ENCODE results near the gene TMEM125.

Gene TMEM125

DNA sequence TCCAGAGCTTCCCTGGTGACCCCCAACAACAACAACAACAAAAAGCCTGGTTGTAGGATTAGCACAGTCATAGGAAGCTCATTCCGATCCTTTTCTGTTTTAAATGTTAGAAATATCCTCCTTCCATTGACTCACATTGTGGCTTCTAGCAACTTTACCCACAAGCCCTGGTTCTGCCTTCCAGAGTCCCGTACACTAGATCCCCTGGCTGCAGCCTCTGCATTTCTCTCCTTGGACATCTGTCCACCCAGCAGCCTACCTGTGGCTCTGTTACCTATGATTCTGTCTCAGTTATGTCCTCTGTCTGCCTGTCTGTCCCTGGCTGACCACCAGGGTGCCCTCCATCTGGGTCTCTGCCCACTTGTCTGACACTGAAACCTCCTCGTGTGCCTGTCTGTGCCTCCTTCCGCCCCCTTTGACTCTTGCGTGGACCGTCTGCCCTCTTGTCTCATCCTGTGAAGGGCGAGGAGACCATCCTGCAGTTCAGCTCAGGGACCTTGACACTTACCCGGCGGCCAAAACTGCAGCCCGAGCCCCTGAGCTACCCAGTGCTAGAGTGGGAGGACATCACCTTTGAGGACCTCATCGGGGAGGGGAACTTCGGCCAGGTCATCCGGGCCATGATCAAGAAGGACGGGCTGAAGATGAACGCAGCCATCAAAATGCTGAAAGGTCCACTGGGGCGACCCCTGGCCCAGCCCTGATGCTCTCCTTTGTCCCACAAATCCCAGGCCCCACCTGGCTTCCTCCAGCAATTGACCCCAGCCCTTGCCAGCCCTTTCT lies 47.1 kb downstream of the TMEM125 start:
- Histone ChIP-seq H3K27me3 (ENCODE audit: control insufficient read depth, insufficient read depth, low read length) (no peaks in the 10 kb centered on the region), H3K9ac (ENCODE audit: low read length) (no peak overlapping the region), H3K27ac (ENCODE audit: low read depth, low read length) (no peak overlapping the region), H3K9me3 (ENCODE audit: control insufficient read depth, insufficient read depth, low read depth, low read length) (no peaks in the 10 kb centered on the region), H3K4me3 (ENCODE audit: low read depth, low read length) (no peak overlapping the region), H3K4me1 (ENCODE audit: control insufficient read depth, insufficient read depth, low read length) (no peaks in the 10 kb centered on the region), H3K36me3 (ENCODE audit: control insufficient read depth, insufficient read depth, low read length) (no peaks in the 10 kb centered on the region)

DNA sequence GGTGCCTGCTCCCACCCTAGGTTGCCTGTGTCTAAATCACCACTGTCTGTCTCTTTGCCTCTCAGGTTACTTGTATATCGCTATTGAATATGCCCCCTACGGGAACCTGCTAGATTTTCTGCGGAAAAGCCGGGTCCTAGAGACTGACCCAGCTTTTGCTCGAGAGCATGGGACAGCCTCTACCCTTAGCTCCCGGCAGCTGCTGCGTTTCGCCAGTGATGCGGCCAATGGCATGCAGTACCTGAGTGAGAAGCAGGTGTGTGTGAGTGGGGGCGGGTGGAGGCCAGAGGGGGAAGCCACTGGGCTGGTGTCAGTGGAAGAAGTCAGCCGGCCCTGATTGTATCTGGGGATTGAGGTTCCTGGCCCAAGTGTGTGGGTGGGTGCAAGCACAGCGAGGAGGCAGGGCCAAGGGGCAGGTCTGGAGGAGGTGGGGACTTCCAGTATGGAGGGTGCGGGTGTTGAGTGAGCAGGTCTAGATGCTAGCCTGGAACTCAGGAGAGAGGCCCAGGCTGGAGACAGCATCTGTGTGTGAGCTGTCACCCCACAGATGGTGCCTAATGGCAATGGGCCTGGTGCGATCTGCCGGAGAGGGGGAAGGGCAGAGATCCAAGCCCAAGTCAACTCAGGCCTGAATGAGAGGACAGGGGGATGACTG lies 48.2 kb downstream of the TMEM125 start:
- no peak overlapping the region for H3K27ac ChIP-seq (ENCODE audit: low read depth, low read length)
- no peaks in the 10 kb centered on the region for H3K36me3 ChIP-seq (ENCODE audit: control insufficient read depth, insufficient read depth, low read length)
- no peaks in the 10 kb centered on the region for H3K27me3 ChIP-seq (ENCODE audit: control insufficient read depth, insufficient read depth, low read length)
- no peak overlapping the region for H3K9ac ChIP-seq (ENCODE audit: low read length)
- H3K9me3 ChIP-seq (ENCODE audit: control insufficient read depth, insufficient read depth, low read depth, low read length) = no peaks in the 10 kb centered on the region
- H3K4me3 ChIP-seq (ENCODE audit: low read depth, low read length) = no peak overlapping the region
- H3K4me1 ChIP-seq (ENCODE audit: control insufficient read depth, insufficient read depth, low read length) = no peaks in the 10 kb centered on the region

DNA sequence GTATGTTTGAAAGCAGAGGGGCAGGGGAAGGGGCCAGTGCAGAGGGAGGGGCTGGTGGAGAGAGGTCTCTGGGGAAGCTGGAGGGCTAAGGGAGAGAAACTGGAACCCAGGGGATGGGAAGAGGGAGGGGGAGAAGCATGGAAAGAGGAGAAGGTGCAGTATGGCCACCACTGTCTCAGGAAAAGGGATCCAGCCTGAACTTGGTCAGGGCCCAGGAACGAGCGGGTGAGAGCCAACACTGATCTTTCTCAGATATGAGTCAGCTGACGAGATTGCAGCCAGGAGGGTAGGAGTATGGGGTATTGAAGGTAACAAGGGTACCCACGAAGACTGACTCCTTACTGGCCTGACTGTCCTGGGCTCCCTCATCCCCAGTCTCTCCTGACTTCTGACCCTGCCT lies 49.0 kb downstream of the TMEM125 start:
- H3K4me3 ChIP-seq (ENCODE audit: low read depth, low read length) = no peak overlapping the region

DNA sequence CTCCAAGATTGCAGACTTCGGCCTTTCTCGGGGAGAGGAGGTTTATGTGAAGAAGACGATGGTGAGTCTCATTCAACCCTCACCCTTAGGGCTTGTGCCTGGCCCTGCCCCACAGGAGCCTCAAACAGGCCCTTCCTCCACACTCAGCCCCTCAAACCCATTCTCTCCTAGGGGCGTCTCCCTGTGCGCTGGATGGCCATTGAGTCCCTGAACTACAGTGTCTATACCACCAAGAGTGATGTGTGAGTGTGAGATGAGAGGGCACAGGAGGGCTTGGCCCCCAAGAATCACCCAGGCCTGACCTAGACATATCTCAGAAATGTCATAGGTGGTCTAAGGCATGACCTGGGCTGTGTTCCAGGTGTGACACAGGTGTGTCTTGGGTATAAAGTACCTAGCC lies 49.5 kb downstream of the TMEM125 start:
- Histone ChIP-seq H3K4me1 (ENCODE audit: control insufficient read depth, insufficient read depth, low read length) (no peaks in the 10 kb centered on the region), H3K9ac (ENCODE audit: low read length) (no peak overlapping the region), H3K9me3 (ENCODE audit: control insufficient read depth, insufficient read depth, low read depth, low read length) (no peaks in the 10 kb centered on the region), H3K4me3 (ENCODE audit: low read depth, low read length) (no peak overlapping the region), H3K36me3 (ENCODE audit: control insufficient read depth, insufficient read depth, low read length) (no peaks in the 10 kb centered on the region), H3K27me3 (ENCODE audit: control insufficient read depth, insufficient read depth, low read length) (no peaks in the 10 kb centered on the region), H3K27ac (ENCODE audit: low read depth, low read length) (no peak overlapping the region)

More for the DNA sequence above, 49.0 kb downstream of the TMEM125 start:
- Histone ChIP-seq H3K9me3 (ENCODE audit: control insufficient read depth, insufficient read depth, low read depth, low read length) (no peaks in the 10 kb centered on the region), H3K9ac (ENCODE audit: low read length) (no peak overlapping the region), H3K27ac (ENCODE audit: low read depth, low read length) (no peak overlapping the region), H3K36me3 (ENCODE audit: control insufficient read depth, insufficient read depth, low read length) (no peaks in the 10 kb centered on the region), H3K4me1 (ENCODE audit: control insufficient read depth, insufficient read depth, low read length) (no peaks in the 10 kb centered on the region), H3K27me3 (ENCODE audit: control insufficient read depth, insufficient read depth, low read length) (no peaks in the 10 kb centered on the region)

DNA sequence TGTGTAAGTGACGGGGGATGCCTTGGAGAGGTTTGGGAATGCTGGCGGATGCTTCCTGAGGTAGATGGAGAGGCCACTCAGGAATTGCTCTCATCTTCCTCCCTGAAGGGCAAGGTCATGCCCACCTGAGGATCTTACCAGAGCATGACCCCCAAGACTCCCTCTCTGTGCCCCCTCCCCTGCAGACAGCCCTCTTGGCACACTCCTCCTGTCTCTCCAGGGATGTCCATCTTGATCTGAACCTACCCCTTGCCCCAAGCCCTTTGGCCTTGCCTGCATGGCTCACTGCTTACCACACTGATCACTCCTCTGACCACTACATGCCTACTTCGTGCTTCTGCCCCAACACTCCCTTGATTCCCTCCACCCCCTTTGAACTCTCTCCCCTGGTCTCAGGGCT lies 50.0 kb downstream of the TMEM125 start:
- Histone ChIP-seq H3K9me3 (ENCODE audit: control insufficient read depth, insufficient read depth, low read depth, low read length) (no peaks in the 10 kb centered on the region), H3K9ac (ENCODE audit: low read length) (no peak overlapping the region), H3K36me3 (ENCODE audit: control insufficient read depth, insufficient read depth, low read length) (no peaks in the 10 kb centered on the region), H3K4me3 (ENCODE audit: low read depth, low read length) (no peak overlapping the region), H3K27ac (ENCODE audit: low read depth, low read length) (no peak overlapping the region), H3K4me1 (ENCODE audit: control insufficient read depth, insufficient read depth, low read length) (no peaks in the 10 kb centered on the region), H3K27me3 (ENCODE audit: control insufficient read depth, insufficient read depth, low read length) (no peaks in the 10 kb centered on the region)

DNA sequence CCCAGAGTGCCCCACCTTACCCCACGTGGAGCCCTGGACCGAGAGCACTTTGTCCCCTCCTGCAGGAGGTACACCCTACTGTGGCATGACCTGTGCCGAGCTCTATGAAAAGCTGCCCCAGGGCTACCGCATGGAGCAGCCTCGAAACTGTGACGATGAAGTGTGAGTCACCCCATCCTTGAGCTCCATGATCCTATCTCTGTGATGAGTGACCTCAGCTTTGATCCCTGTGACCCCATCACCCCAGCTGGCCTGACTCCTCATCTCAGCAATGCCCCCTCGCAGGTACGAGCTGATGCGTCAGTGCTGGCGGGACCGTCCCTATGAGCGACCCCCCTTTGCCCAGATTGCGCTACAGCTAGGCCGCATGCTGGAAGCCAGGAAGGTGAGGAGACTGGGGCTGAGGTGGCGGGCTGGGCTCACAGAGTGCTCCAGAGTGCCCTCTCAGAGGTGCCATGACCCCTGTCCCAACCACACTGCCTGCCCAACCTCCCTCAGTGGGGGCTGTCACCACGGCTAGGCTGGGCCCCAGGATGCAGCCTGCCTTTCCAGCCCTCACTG lies 51.6 kb downstream of the TMEM125 start:
- Histone ChIP-seq H3K36me3 (ENCODE audit: control insufficient read depth, insufficient read depth, low read length) (no peaks in the 10 kb centered on the region), H3K27ac (ENCODE audit: low read depth, low read length) (no peak overlapping the region), H3K9ac (ENCODE audit: low read length) (no peak overlapping the region), H3K9me3 (ENCODE audit: control insufficient read depth, insufficient read depth, low read depth, low read length) (0 out of 2 replicates have a peak, but pooled peaks cover 3% of the 10 kb centered on the region), H3K4me3 (ENCODE audit: low read depth, low read length) (no peak overlapping the region), H3K27me3 (ENCODE audit: control insufficient read depth, insufficient read depth, low read length) (no peaks in the 10 kb centered on the region), H3K4me1 (ENCODE audit: control insufficient read depth, insufficient read depth, low read length) (no peaks in the 10 kb centered on the region)

DNA sequence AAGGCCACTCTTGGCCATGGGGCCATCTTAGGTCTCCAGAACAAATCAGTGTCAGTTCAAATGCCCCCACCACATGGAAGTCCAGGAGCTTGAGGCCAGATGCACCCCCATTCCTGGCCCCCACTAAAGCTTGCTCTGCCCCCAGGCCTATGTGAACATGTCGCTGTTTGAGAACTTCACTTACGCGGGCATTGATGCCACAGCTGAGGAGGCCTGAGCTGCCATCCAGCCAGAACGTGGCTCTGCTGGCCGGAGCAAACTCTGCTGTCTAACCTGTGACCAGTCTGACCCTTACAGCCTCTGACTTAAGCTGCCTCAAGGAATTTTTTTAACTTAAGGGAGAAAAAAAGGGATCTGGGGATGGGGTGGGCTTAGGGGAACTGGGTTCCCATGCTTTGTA lies 52.7 kb downstream of the TMEM125 start:
- no peak overlapping the region for H3K9ac ChIP-seq (ENCODE audit: low read length)
- H3K36me3 ChIP-seq (ENCODE audit: control insufficient read depth, insufficient read depth, low read length) = no peaks in the 10 kb centered on the region
- no peak overlapping the region for H3K27ac ChIP-seq (ENCODE audit: low read depth, low read length)
- no peak overlapping the region for H3K4me3 ChIP-seq (ENCODE audit: low read depth, low read length)
- H3K9me3 ChIP-seq (ENCODE audit: control insufficient read depth, insufficient read depth, low read depth, low read length) = peaks cover 9% of the 10 kb centered on the region
- H3K4me1 ChIP-seq (ENCODE audit: control insufficient read depth, insufficient read depth, low read length) = no peaks in the 10 kb centered on the region
- H3K27me3 ChIP-seq (ENCODE audit: control insufficient read depth, insufficient read depth, low read length) = no peaks in the 10 kb centered on the region

All from HUES6 (cell line).